22Rv1 (cell line): ENCODE measurements around the gene AJM1.

Source experiments
- ZFX ChIP-seq: fragments of 450-650 bp; IDR thresholded peaks from 2 replicates; pipeline ENCODE4 v1.6.1; 2017; ENCODE audit warnings: antibody characterized with exemption, borderline replicate concordance
- TF ChIP-seq, protein P1 (sequence below): fragments of 450-650 bp; IDR thresholded peaks from 2 replicates; pipeline ENCODE4 v1.5.1; 2017; ENCODE audit warnings: mild to moderate bottlenecking

DNA sequence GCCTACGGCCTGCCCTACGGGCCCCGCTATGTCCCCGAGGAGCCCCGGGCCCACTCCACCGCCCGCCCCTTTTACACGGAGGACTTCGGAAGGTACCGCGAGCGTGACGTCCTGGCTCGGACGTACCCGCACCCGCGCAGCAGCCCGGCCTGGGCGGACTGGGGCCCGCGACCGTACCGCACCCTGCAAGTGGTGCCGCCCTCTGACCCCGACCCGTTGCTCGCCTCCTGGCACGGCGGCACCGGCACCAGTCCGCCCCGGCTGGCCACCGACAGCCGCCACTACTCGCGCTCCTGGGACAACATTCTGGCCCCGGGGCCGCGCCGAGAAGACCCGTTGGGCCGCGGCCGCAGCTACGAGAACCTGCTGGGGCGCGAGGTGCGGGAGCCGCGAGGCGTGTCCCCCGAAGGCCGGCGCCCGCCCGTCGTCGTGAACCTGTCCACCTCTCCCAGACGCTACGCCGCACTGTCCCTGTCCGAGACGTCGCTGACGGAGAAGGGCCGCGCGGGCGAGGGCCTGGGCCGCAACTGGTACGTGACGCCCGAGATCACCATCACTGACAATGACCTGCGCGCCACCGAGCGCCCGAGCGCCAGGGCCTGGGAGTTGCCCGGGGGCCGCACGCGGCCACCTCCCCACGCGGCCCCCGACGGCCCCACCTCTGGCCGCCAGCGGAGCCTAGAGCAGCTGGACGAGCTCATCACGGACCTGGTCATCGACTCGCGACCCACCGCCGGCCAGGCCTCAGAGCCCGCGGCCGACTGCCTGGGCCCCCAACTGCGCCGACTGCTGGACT lies 3.4 kb downstream of the AJM1 start:
- TF ChIP-seq, protein P1, sequence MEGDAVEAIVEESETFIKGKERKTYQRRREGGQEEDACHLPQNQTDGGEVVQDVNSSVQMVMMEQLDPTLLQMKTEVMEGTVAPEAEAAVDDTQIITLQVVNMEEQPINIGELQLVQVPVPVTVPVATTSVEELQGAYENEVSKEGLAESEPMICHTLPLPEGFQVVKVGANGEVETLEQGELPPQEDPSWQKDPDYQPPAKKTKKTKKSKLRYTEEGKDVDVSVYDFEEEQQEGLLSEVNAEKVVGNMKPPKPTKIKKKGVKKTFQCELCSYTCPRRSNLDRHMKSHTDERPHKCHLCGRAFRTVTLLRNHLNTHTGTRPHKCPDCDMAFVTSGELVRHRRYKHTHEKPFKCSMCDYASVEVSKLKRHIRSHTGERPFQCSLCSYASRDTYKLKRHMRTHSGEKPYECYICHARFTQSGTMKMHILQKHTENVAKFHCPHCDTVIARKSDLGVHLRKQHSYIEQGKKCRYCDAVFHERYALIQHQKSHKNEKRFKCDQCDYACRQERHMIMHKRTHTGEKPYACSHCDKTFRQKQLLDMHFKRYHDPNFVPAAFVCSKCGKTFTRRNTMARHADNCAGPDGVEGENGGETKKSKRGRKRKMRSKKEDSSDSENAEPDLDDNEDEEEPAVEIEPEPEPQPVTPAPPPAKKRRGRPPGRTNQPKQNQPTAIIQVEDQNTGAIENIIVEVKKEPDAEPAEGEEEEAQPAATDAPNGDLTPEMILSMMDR: no peak
- TF ChIP-seq ZFX: no peak
